Measurements from ENCODE around the gene INTS6.

DNA sequence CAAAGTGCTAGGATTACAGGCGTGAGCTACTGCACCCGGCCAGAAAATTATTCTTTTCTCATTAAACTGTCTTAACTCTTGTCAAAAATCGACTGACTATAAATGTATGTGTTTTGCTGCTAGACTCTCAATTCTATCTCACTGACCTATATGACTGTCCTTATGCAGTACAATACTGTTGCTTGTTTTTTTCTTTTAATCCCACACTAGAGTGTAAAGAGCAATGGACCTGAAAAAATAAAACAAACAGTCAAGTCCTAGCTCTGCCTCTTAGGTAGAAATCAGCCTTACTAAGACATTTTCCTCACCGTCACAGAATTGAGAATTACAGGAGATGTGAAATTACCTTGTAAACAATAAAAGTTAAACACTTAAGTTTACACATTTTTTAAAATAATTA, 35.1 kb downstream of the INTS6 start:
- TF ChIP-seq POLR2A (IDR thresholded peaks at IDR 0.05) (no peak), POLR2AphosphoS5 (IDR thresholded peaks at IDR 0.05) (no peak)
